HCT116 (cell line): ENCODE measurements around the gene LIN7C. TPM values are rescaled to one million over a fixed set of nuclear protein-coding genes. Genes with fewer than 3 reads are reported as not detected.

Source experiments
- ATAC-seq: fragments of 200-7000 bp; cut with Tn5 transposase; 2 replicates; pipeline ENCODE4 v1.9.1; 2020; ENCODE audit warnings: mild to moderate bottlenecking, moderate library complexity
- BruUV-seq: library from RNA; stranded (reverse); fragments of 400-500 nt; replicated peaks from 2 replicates; lab custom pipeline; 2021; lab: Mats Ljungman, UMichigan
- CTCF ChIA-PET: fragments of 300-600 bp; sonication (Branson Sonifier 250); formaldehyde crosslinking; loops from one replicate; lab custom pipeline; 2021; ENCODE audit warnings: antibody characterized with exemption; lab: Charles Lee
- POLR2A ChIA-PET: fragments of 300-600, 350-600 bp; sonication (Branson Sonifier 250); formaldehyde crosslinking; loops from one replicate; lab custom pipeline; 2021; ENCODE audit warnings: antibody characterized with exemption; lab: Charles Lee
- RAD21 ChIA-PET, 2 experiments: fragments of 300-600 bp; sonication (Branson Sonifier 250); formaldehyde crosslinking; loops; one replicate each; lab custom pipeline; 2023; ENCODE audit warnings: low total read pairs in 2 of 2; ENCODE audit not compliant: uncharacterized antibody in 2 of 2, unreplicated experiment in 2 of 2, low non-redundant PET in 1 of 2; lab: Charles Lee
- DNase-seq: peaks from one replicate; pipeline ENCODE4 v3.0.0-alpha.2; 2010; ENCODE audit warnings: low read depth, low spot score
- H2AFZ ChIP-seq: fragments of 200-600 bp; shearing (Covaris generic), sonication (generic); 2 replicates; pipeline ENCODE4 v1.6.1; 2017; ENCODE audit warnings: low read depth, mixed run types, mixed read lengths, antibody characterized with exemption, low read length; ENCODE audit not compliant: poor library complexity, severe bottlenecking
- H3K27ac ChIP-seq: 2 replicates; pipeline ENCODE4 v1.5.1; 2012; ENCODE audit warnings: low read depth, low read length
- H3K27me3 ChIP-seq: fragments of 200-600 bp; sonication (generic); 2 replicates; pipeline ENCODE4 v1.6.1; 2016; ENCODE audit warnings: mixed run types, low read length, mixed read lengths; ENCODE audit not compliant: insufficient read depth
- H3K36me3 ChIP-seq, 2 experiments: fragments of 200-500 bp in 1 of 2; fragments of 200-600 bp in 1 of 2; sonication (Bioruptor generic) in 1 of 2; sonication (generic) in 1 of 2; 2 replicates each; pipeline versions ENCODE4 v1.5.1 to v1.6.1; 2014 to 2016; ENCODE audit warnings: low read length in 2 of 2, inconsistent platforms in 1 of 2, mixed read lengths in 1 of 2, mixed run types in 1 of 2; ENCODE audit not compliant: insufficient read depth in 2 of 2, control insufficient read depth in 1 of 2
- H3K4me1 ChIP-seq, 2 experiments: fragments of 200-600 bp in 1 of 2; sonication (generic) in 1 of 2; 2 replicates each; pipeline versions ENCODE4 v1.5.1 to v1.6.1; 2012 to 2017; ENCODE audit warnings: low read length in 2 of 2, inconsistent platforms in 1 of 2, mild to moderate bottlenecking in 1 of 2, mixed read lengths in 1 of 2, mixed run types in 1 of 2, moderate library complexity in 1 of 2; ENCODE audit not compliant: insufficient read depth in 2 of 2, control insufficient read depth in 1 of 2
- H3K4me2 ChIP-seq: fragments of 200-600 bp; sonication (generic); 2 replicates; pipeline ENCODE4 v1.6.1; 2017; ENCODE audit warnings: mixed run types, low read length, mixed read lengths
- H3K4me3 ChIP-seq, 2 experiments: fragments of 200-600 bp in 1 of 2; sonication (generic) in 1 of 2; replicated peaks in 1 of 2; 2 replicates each; pipeline ENCODE4 v1.5.1; 2011 to 2016; ENCODE audit warnings: low read length in 2 of 2, control low read depth in 1 of 2, low read depth in 1 of 2, mild to moderate bottlenecking in 1 of 2, mixed read lengths in 1 of 2, mixed run types in 1 of 2
- H3K79me2 ChIP-seq: fragments of 200-600 bp; sonication (generic); 2 replicates; pipeline ENCODE4 v1.6.1; 2017; ENCODE audit warnings: mild to moderate bottlenecking, mixed run types, low read length, moderate library complexity, mixed read lengths; ENCODE audit not compliant: insufficient read depth
- H3K9ac ChIP-seq: fragments of 200-600 bp; sonication (generic); 2 replicates; pipeline ENCODE4 v1.6.1; 2016; ENCODE audit warnings: low read length, mixed read lengths
- H3K9me2 ChIP-seq: fragments of 200-600 bp; sonication (generic), shearing (Covaris generic); 2 replicates; pipeline ENCODE4 v1.6.1; 2017; ENCODE audit warnings: mixed run types, mild to moderate bottlenecking, moderate library complexity; ENCODE audit not compliant: insufficient read depth
- H3K9me3 ChIP-seq, 2 experiments: fragments of 200-500 bp in 1 of 2; fragments of 200-600 bp in 1 of 2; sonication (Bioruptor generic) in 1 of 2; sonication (generic) in 1 of 2; 2 replicates each; pipeline ENCODE4 v1.6.1; 2014 to 2017; ENCODE audit warnings: low read length in 2 of 2, mixed read lengths in 2 of 2, inconsistent platforms in 1 of 2, low read depth in 1 of 2, mild to moderate bottlenecking in 1 of 2, mixed run types in 1 of 2, moderate library complexity in 1 of 2; ENCODE audit not compliant: control insufficient read depth in 1 of 2, insufficient read depth in 1 of 2
- H4K20me1 ChIP-seq: fragments of 200-600 bp; sonication (generic), shearing (Covaris generic); 2 replicates; pipeline ENCODE4 v1.6.1; 2017; ENCODE audit warnings: mixed run types, mild to moderate bottlenecking, moderate library complexity; ENCODE audit not compliant: insufficient read depth
- CBX3 ChIP-seq: IDR thresholded peaks from 2 replicates; pipeline ENCODE4 v1.6.1; 2012; ENCODE audit warnings: low read depth
- CEBPB ChIP-seq: IDR thresholded peaks from 2 replicates; pipeline ENCODE4 v1.6.1; 2012; ENCODE audit warnings: low read depth
- EGR1 ChIP-seq: IDR thresholded peaks from 2 replicates; pipeline ENCODE4 v1.6.1; 2012; ENCODE audit warnings: low read depth
- ELF1 ChIP-seq: IDR thresholded peaks from 2 replicates; pipeline ENCODE4 v1.6.1; 2012; ENCODE audit warnings: low read depth, borderline replicate concordance
- EZH2phosphoT487 ChIP-seq: fragments of 200-600 bp; IDR thresholded peaks from 2 replicates; pipeline ENCODE4 v1.6.1; 2018; ENCODE audit warnings: antibody characterized with exemption, borderline replicate concordance
- JUND ChIP-seq: IDR thresholded peaks from 2 replicates; pipeline ENCODE4 v1.6.1; 2012
- POLR2A ChIP-seq: IDR thresholded peaks from 2 replicates; pipeline ENCODE4 v1.7.0; 2011; ENCODE audit warnings: borderline replicate concordance; ENCODE audit not compliant: insufficient read depth, insufficient read length; ENCODE audit errors: extremely low read depth
- POLR2AphosphoS5 ChIP-seq: IDR thresholded peaks from 2 replicates; pipeline ENCODE4 v1.6.1; 2011; ENCODE audit warnings: mild to moderate bottlenecking, low read depth, low read length, moderate library complexity
- RAD21 ChIP-seq: IDR thresholded peaks from 2 replicates; pipeline ENCODE4 v1.6.1; 2012; ENCODE audit warnings: low read depth, mild to moderate bottlenecking
- SIN3A ChIP-seq: IDR thresholded peaks from 2 replicates; pipeline ENCODE4 v1.6.1; 2012; ENCODE audit warnings: low read depth
- SP1 ChIP-seq: IDR thresholded peaks from 2 replicates; pipeline ENCODE4 v1.6.1; 2012; ENCODE audit warnings: low read depth
- SRF ChIP-seq: IDR thresholded peaks from 2 replicates; pipeline ENCODE4 v1.6.1; 2012; ENCODE audit warnings: low read depth
- TCF7L2 ChIP-seq: IDR thresholded peaks from 2 replicates; pipeline ENCODE4 v1.7.0; 2011; ENCODE audit warnings: borderline replicate concordance, inconsistent platforms; ENCODE audit not compliant: insufficient read depth, insufficient read length; ENCODE audit errors: extremely low read depth
- YY1 ChIP-seq: IDR thresholded peaks from 2 replicates; pipeline ENCODE4 v1.6.1; 2011; ENCODE audit warnings: low read length, low read depth, moderate library complexity, mild to moderate bottlenecking; ENCODE audit not compliant: insufficient replicate concordance; ENCODE audit errors: extremely low read depth
- ZFX ChIP-seq: fragments of 450-650 bp; IDR thresholded peaks from 2 replicates; pipeline ENCODE4 v1.6.1; 2017
- intact Hi-C: fragments of 100-400 bp; cut with micrococcal nuclease; formaldehyde crosslinking; loops from 2 replicates; pipeline ENCODE4 v1.10.0; 2022
- total RNA-seq: library from RNA; stranded (reverse); gene quantifications from one replicate; pipeline ENCODE4 v1.2.1, GENCODE V29; 2021; ENCODE audit not compliant: unreplicated experiment
- TF ChIP-seq, protein P1 (sequence below): IDR thresholded peaks from 2 replicates; pipeline ENCODE4 v1.6.1; 2012; ENCODE audit warnings: low read depth
- TF ChIP-seq, protein P2 (sequence below), 3 experiments: fragments of 200-600 bp in 1 of 3; sonication (generic) in 1 of 3; IDR thresholded peaks in 2 of 3; conservative IDR thresholded peaks in 1 of 3; 2 replicates each; pipeline ENCODE4 v1.5.1; 2012 to 2017; ENCODE audit warnings: low read depth in 2 of 3, low read length in 2 of 3, antibody characterized with exemption in 1 of 3, borderline replicate concordance in 1 of 3, control low read depth in 1 of 3, mild to moderate bottlenecking in 1 of 3, mixed read lengths in 1 of 3, mixed run types in 1 of 3, moderate library complexity in 1 of 3; ENCODE audit not compliant: insufficient read depth in 1 of 3
- TF ChIP-seq, protein P3 (sequence below): IDR thresholded peaks from 2 replicates; pipeline ENCODE4 v1.6.1; 2011; ENCODE audit warnings: mild to moderate bottlenecking, low read length, moderate library complexity; ENCODE audit not compliant: insufficient replicate concordance; ENCODE audit errors: extremely low read depth
- TF ChIP-seq, protein P4 (sequence below): IDR thresholded peaks from 2 replicates; pipeline ENCODE4 v1.6.1; 2012

LIN7C gene
- total RNA-seq, 1 experiment from 2014 or later: 48.2 TPM

DNA sequence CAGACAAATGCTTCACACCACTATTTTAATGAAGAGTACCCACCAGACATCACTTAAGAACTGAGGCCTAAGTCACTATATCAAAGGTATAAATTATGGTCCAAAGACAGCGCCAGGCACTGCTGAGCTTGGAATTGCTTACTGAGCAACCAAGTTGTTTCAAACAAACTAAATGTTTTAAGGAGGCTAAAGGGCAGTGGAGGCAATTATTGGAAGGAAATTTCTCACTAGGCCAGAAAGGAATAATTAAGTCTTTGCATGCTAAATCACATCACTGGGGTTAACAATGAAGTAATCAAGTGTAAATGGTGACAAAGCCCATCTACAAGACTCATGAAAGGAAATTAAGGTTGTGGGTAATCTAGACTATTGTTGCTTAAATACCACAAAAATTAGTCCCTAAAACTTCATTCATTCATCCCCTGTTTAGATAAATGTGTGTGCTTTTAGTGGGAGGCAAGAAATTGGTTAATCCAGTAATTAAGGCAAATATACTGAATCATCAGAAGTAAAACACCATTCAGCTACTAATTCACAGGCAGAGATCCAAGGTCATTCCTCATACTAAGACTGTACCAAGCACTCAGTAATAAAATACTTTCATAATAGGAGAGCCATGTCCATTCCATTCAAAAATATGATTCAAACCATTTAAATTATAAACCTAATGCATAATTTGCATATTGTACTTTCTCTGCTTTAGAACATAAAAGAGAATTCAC, 55.2 kb downstream of the LIN7C start:
- H3K9ac ChIP-seq: no peak overlapping the region
- no peak overlapping the region for H2AFZ ChIP-seq
- H3K4me3 ChIP-seq: no peak overlapping the region
- intact Hi-C loops: no loop called here
- H3K9me2 ChIP-seq: no peaks in the 10 kb centered on the region
- no TSS peak for BruUV-seq
- no peaks in the 10 kb centered on the region for H3K36me3 ChIP-seq
- ChIA-PET POLR2A (no interaction called here), RAD21 (no interaction called here), CTCF (no interaction called here)
- ATAC-seq (no peak), DNase-seq (no peak)
- H3K4me1 ChIP-seq: no peaks in the 10 kb centered on the region
- no peaks in the 10 kb centered on the region for H3K79me2 ChIP-seq
- H3K9me3 ChIP-seq: no peaks in the 10 kb centered on the region
- no peak for TF ChIP-seq CEBPB
- TF ChIP-seq, protein P1, sequence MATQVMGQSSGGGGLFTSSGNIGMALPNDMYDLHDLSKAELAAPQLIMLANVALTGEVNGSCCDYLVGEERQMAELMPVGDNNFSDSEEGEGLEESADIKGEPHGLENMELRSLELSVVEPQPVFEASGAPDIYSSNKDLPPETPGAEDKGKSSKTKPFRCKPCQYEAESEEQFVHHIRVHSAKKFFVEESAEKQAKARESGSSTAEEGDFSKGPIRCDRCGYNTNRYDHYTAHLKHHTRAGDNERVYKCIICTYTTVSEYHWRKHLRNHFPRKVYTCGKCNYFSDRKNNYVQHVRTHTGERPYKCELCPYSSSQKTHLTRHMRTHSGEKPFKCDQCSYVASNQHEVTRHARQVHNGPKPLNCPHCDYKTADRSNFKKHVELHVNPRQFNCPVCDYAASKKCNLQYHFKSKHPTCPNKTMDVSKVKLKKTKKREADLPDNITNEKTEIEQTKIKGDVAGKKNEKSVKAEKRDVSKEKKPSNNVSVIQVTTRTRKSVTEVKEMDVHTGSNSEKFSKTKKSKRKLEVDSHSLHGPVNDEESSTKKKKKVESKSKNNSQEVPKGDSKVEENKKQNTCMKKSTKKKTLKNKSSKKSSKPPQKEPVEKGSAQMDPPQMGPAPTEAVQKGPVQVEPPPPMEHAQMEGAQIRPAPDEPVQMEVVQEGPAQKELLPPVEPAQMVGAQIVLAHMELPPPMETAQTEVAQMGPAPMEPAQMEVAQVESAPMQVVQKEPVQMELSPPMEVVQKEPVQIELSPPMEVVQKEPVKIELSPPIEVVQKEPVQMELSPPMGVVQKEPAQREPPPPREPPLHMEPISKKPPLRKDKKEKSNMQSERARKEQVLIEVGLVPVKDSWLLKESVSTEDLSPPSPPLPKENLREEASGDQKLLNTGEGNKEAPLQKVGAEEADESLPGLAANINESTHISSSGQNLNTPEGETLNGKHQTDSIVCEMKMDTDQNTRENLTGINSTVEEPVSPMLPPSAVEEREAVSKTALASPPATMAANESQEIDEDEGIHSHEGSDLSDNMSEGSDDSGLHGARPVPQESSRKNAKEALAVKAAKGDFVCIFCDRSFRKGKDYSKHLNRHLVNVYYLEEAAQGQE: no peak
- no peak for TF ChIP-seq SIN3A
- no peak for TF ChIP-seq ELF1
- TF ChIP-seq CBX3: no peak
- TF ChIP-seq POLR2A: no peak
- TF ChIP-seq JUND: no peak
- TF ChIP-seq EGR1: no peak
- TF ChIP-seq, protein P2, sequence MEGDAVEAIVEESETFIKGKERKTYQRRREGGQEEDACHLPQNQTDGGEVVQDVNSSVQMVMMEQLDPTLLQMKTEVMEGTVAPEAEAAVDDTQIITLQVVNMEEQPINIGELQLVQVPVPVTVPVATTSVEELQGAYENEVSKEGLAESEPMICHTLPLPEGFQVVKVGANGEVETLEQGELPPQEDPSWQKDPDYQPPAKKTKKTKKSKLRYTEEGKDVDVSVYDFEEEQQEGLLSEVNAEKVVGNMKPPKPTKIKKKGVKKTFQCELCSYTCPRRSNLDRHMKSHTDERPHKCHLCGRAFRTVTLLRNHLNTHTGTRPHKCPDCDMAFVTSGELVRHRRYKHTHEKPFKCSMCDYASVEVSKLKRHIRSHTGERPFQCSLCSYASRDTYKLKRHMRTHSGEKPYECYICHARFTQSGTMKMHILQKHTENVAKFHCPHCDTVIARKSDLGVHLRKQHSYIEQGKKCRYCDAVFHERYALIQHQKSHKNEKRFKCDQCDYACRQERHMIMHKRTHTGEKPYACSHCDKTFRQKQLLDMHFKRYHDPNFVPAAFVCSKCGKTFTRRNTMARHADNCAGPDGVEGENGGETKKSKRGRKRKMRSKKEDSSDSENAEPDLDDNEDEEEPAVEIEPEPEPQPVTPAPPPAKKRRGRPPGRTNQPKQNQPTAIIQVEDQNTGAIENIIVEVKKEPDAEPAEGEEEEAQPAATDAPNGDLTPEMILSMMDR (IDR thresholded peaks at IDR 0.05 in 2 of 3, conservative IDR thresholded peaks at IDR 0.05 in 1 of 3; ENCODE audit: borderline replicate concordance in 1 of 3, insufficient read depth in 1 of 3, low read depth in 2 of 3, low read length in 2 of 3): no peak
- no peak for TF ChIP-seq POLR2AphosphoS5
- TF ChIP-seq TCF7L2: no peak
- TF ChIP-seq, protein P3, sequence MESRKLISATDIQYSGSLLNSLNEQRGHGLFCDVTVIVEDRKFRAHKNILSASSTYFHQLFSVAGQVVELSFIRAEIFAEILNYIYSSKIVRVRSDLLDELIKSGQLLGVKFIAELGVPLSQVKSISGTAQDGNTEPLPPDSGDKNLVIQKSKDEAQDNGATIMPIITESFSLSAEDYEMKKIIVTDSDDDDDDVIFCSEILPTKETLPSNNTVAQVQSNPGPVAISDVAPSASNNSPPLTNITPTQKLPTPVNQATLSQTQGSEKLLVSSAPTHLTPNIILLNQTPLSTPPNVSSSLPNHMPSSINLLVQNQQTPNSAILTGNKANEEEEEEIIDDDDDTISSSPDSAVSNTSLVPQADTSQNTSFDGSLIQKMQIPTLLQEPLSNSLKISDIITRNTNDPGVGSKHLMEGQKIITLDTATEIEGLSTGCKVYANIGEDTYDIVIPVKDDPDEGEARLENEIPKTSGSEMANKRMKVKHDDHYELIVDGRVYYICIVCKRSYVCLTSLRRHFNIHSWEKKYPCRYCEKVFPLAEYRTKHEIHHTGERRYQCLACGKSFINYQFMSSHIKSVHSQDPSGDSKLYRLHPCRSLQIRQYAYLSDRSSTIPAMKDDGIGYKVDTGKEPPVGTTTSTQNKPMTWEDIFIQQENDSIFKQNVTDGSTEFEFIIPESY: no peak
- no peak for TF ChIP-seq EZH2phosphoT487
- TF ChIP-seq SRF: no peak
- TF ChIP-seq YY1: no peak
- TF ChIP-seq, protein P4, sequence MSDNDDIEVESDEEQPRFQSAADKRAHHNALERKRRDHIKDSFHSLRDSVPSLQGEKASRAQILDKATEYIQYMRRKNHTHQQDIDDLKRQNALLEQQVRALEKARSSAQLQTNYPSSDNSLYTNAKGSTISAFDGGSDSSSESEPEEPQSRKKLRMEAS: no peak
- TF ChIP-seq RAD21: no peak
- TF ChIP-seq ZFX: no peak
- TF ChIP-seq SP1: no peak
- no peaks in the 10 kb centered on the region for H3K27me3 ChIP-seq
- H4K20me1 ChIP-seq: no peaks in the 10 kb centered on the region
- no peak overlapping the region for H3K27ac ChIP-seq
- no peak overlapping the region for H3K4me2 ChIP-seq
